GM12878 (cell line): ENCODE data around the gene SCTR. TPM values are rescaled to one million over a fixed set of nuclear protein-coding genes. Genes with fewer than 3 reads are reported as not detected.

Source experiments
- ATAC-seq: fragments of 200-7000 bp; cut with Tn5 transposase; 3 replicates; pipeline ENCODE4 v1.9.1; 2020; ENCODE audit warnings: mild to moderate bottlenecking, moderate library complexity
- BruUV-seq: library from RNA; stranded (reverse); fragments of 400-500 nt; replicated peaks from 2 replicates; lab custom pipeline; 2021; lab: Mats Ljungman, UMichigan
- CTCF ChIA-PET: fragments of 300-600 bp; sonication (Branson Sonifier 250); formaldehyde crosslinking; extraction: SDS; loops from one replicate; lab custom pipeline; 2021; ENCODE audit warnings: inconsistent platforms; lab: Yijun Ruan, JAX
- POLR2A ChIA-PET: fragments of 350-600 bp; formaldehyde crosslinking; extraction: SDS; loops from one replicate; lab custom pipeline; 2021; ENCODE audit warnings: inconsistent platforms; lab: Charles Lee
- RAD21 ChIA-PET: fragments of 300-600 bp; sonication (Branson Sonifier 250); formaldehyde crosslinking; loops from one replicate; lab custom pipeline; 2023; ENCODE audit warnings: antibody characterized with exemption; ENCODE audit not compliant: unreplicated experiment; lab: Charles Lee
- SMC1A ChIA-PET: fragments of 300-600 bp; sonication (Branson Sonifier 250); formaldehyde crosslinking; loops from one replicate; lab custom pipeline; 2023; ENCODE audit not compliant: unreplicated experiment, uncharacterized antibody; lab: Charles Lee
- DNase-seq: peaks from one replicate; pipeline ENCODE4 v3.0.0-alpha.2; 2011; ENCODE audit warnings: low read depth, low spot score
- FAIRE-seq: peaks from 3 replicates; lab custom pipeline; 2011; peaks lifted over from hg19 to GRCh38; lab: Jason Lieb, UNC
- H2AFZ ChIP-seq: 2 replicates; pipeline ENCODE4 v1.6.0; 2011; ENCODE audit warnings: low read depth, low read length, control low read depth; ENCODE audit not compliant: control insufficient read depth
- H3K27ac ChIP-seq: 2 replicates; pipeline ENCODE4 v1.5.1; 2011; ENCODE audit warnings: control low read depth; ENCODE audit not compliant: control insufficient read depth, insufficient read depth
- H3K27me3 ChIP-seq, 2 experiments: replicated peaks in 1 of 2; 2 replicates each; pipeline versions ENCODE4 v1.6.0 to v1.6.1; 2011; ENCODE audit warnings: low read length in 1 of 2; ENCODE audit not compliant: control insufficient read depth in 2 of 2, insufficient read depth in 2 of 2
- H3K36me3 ChIP-seq, 2 experiments: 2 replicates each; pipeline ENCODE4 v1.5.1; 2011; ENCODE audit warnings: low read length in 1 of 2; ENCODE audit not compliant: control insufficient read depth in 2 of 2, insufficient read depth in 2 of 2
- H3K4me1 ChIP-seq: 2 replicates; pipeline ENCODE4 v1.6.1; 2011; ENCODE audit warnings: mild to moderate bottlenecking, low read length, moderate library complexity, mixed read lengths; ENCODE audit not compliant: control insufficient read depth, insufficient read depth
- H3K4me2 ChIP-seq: 2 replicates; pipeline ENCODE4 v1.6.0; 2011; ENCODE audit warnings: control low read depth; ENCODE audit not compliant: control insufficient read depth, insufficient read depth
- H3K4me3 ChIP-seq: fragments of 200-600 bp; sonication (generic); 2 replicates; pipeline ENCODE4 v1.5.1; 2016
- H3K79me2 ChIP-seq: 2 replicates; pipeline ENCODE4 v1.6.0; 2011; ENCODE audit warnings: low read length; ENCODE audit not compliant: control insufficient read depth, insufficient read depth
- H3K9ac ChIP-seq: 2 replicates; pipeline ENCODE4 v1.8.0; 2011; ENCODE audit warnings: low read length, control low read depth, mixed read lengths; ENCODE audit not compliant: control insufficient read depth, insufficient read depth
- H3K9me3 ChIP-seq: replicated peaks from 3 replicates; pipeline ENCODE4 v1.5.1; 2011; ENCODE audit warnings: mild to moderate bottlenecking, low read length; ENCODE audit not compliant: control insufficient read depth, insufficient read depth
- H4K20me1 ChIP-seq: 2 replicates; pipeline ENCODE4 v1.6.0; 2011; ENCODE audit not compliant: control insufficient read depth, insufficient read depth
- HDAC2 ChIP-seq: fragments of 200-600 bp; sonication (generic); IDR thresholded peaks from 2 replicates; pipeline ENCODE4 v1.6.1; 2017
- IKZF1 ChIP-seq: fragments of 450-650 bp; conservative IDR thresholded peaks from 2 replicates; pipeline ENCODE4 v1.6.1; 2017; ENCODE audit warnings: antibody characterized with exemption, mild to moderate bottlenecking
- KAT2A ChIP-seq: conservative IDR thresholded peaks from 2 replicates; pipeline ENCODE4 v1.6.1; 2011; ENCODE audit warnings: low read depth, low read length; ENCODE audit not compliant: control insufficient read depth
- KDM1A ChIP-seq: fragments of 200-600 bp; sonication (generic); IDR thresholded peaks from 2 replicates; pipeline ENCODE4 v1.6.1; 2016; ENCODE audit warnings: borderline replicate concordance
- NBN ChIP-seq: fragments of 450-650 bp; IDR thresholded peaks from 2 replicates; pipeline ENCODE4 v1.6.1; 2016
- POU2F2 ChIP-seq: IDR thresholded peaks from 3 replicates; pipeline ENCODE4 v1.6.1; 2011; ENCODE audit warnings: low read depth, mild to moderate bottlenecking, low read length, borderline replicate concordance
- RELB ChIP-seq: fragments of 450-650 bp; IDR thresholded peaks from 2 replicates; pipeline ENCODE4 v1.6.1; 2017; ENCODE audit warnings: low read depth, mild to moderate bottlenecking, moderate library complexity
- RUNX3 ChIP-seq: IDR thresholded peaks from 2 replicates; pipeline ENCODE4 v1.6.1; 2012; ENCODE audit warnings: low read length, inconsistent platforms
- TAF1 ChIP-seq: IDR thresholded peaks from 2 replicates; pipeline ENCODE4 v1.6.1; 2011; ENCODE audit warnings: mild to moderate bottlenecking, low read depth, low read length, borderline replicate concordance
- USF2 ChIP-seq: IDR thresholded peaks from 2 replicates; pipeline ENCODE4 v1.6.1; 2011; ENCODE audit warnings: low read depth, low read length, improper control_type of control experiment, borderline replicate concordance
- ZBED1 ChIP-seq: IDR thresholded peaks from 2 replicates; pipeline ENCODE4 v1.6.1; 2016; ENCODE audit warnings: borderline replicate concordance
- ZNF622 ChIP-seq: fragments of 450-650 bp; IDR thresholded peaks from 2 replicates; pipeline ENCODE4 v1.6.1; 2017; ENCODE audit warnings: mild to moderate bottlenecking, inconsistent platforms
- ZZZ3 ChIP-seq: IDR thresholded peaks from 2 replicates; pipeline ENCODE4 v1.6.1; 2011; ENCODE audit warnings: low read depth; ENCODE audit not compliant: control insufficient read depth, insufficient read length
- WGBS: methylation state at CpG from one replicate; pipeline ENCODE4 v1.1.6; 2016; ENCODE audit warnings: low lambda C conversion rate; ENCODE audit not compliant: insufficient replicate concordance, insufficient coverage; ENCODE audit errors: missing lambda C conversion rate; 5-methylcytosine and 5-hydroxymethylcytosine counted together
- in situ Hi-C: fragments of 300-500 bp; cut with MboI; formaldehyde crosslinking; loops from 9 replicates; pipeline ENCODE4 v1.14.3; 2018; ENCODE audit warnings: mixed read lengths
- intact Hi-C: fragments of 100-400 bp; cut with micrococcal nuclease; formaldehyde crosslinking; loops from one replicate; pipeline ENCODE4 v1.14.2; 2022; ENCODE audit not compliant: unreplicated experiment
- polyA plus RNA-seq, 11 experiments: library from polyadenylated mRNA; depleted of rRNA in 4 of 11; unstranded in 6 of 11; stranded (reverse) in 5 of 11; fragments of >200 nt; fragmentation: Nextera tagmentation in 4 of 11; fragmentation: Illumina TruSeq in 1 of 11; extraction: Ambion mirVana in 4 of 11; extraction: Trizol in 1 of 11; gene quantifications; 1 replicate in 1 of 11; 2 replicates in 10 of 11; pipeline versions ENCODE4 v1.2.1 to v1.2.3, GENCODE V29; 2011 to 2016; ENCODE audit warnings: inconsistent platforms in 2 of 11, missing spikeins in 2 of 11, low read depth in 1 of 11
- total RNA-seq, 4 experiments: library from RNA; depleted of rRNA in 3 of 4; stranded (reverse); fragments of >200 nt in 3 of 4; fragmentation: Illumina TruSeq in 1 of 4; extraction: Trizol in 1 of 4; gene quantifications; 2 replicates each; pipeline versions ENCODE4 v1.2.1 to v1.2.3, GENCODE V29; 2013 to 2021

SCTR gene
- total and polyA plus RNA-seq, 10 of the 15 experiments (the other 5 are each of a cell fraction or from before 2014, with no cell fraction given) = 0.26 TPM; not detected in 9

- TF ChIP-seq USF2 (no peak), KAT2A (no peak), ZZZ3 (no peak), HDAC2 (no peak), RELB (no peak), KDM1A (no peak), NBN (no peak)
Observed at GRCh38 chr2:119478188-119478977, 45.9 kb downstream of the SCTR start (continued).

- intact Hi-C loops (loop anchor here (5.0 kb wide), 2 partner anchors 165 to 595 kb away; no protein-coding TSS in a partner anchor), in situ Hi-C loops (no loop called here)
- H2AFZ ChIP-seq = no peak overlapping the region
- H3K4me1 ChIP-seq = no peaks in the 10 kb centered on the region
- FAIRE-seq (no peak), ATAC-seq (no peak), DNase-seq (no peak)
- ChIA-PET POLR2A (no interaction called here), CTCF (interaction anchor here (0.6 to 9.2 kb wide), 32 partner anchors 9 to 595 kb away, joined by 3 to 187 read pairs (median 4); no protein-coding TSS in a partner anchor), RAD21 (interaction anchor here (0.8 to 5.2 kb wide), 9 partner anchors 11 to 296 kb away, joined by 3 to 75 read pairs (median 6); no protein-coding TSS in a partner anchor), SMC1A (interaction anchor here (0.9 to 7.8 kb wide), 11 partner anchors 11 to 213 kb away, joined by 3 to 62 read pairs (median 6); no protein-coding TSS in a partner anchor)
- H3K9me3 ChIP-seq = no peaks in the 10 kb centered on the region
- TF ChIP-seq ZNF622 (no peak), KAT2A (no peak), ZBED1 (no peak), TAF1 (no peak), POU2F2 (no peak), USF2 (no peak), RUNX3 (no peak), IKZF1 (no peak)
- H4K20me1 ChIP-seq = no peaks in the 10 kb centered on the region
- no peak overlapping the region for H3K27ac ChIP-seq
- no peaks in the 10 kb centered on the region for H3K27me3 ChIP-seq
- H3K79me2 ChIP-seq = no peaks in the 10 kb centered on the region
- no TSS peak for BruUV-seq
- no peak overlapping the region for H3K4me2 ChIP-seq
- H3K4me3 ChIP-seq = no peak overlapping the region
- WGBS = 26% methylated on average over 9 of the region's 9 CpGs
- no peaks in the 10 kb centered on the region for H3K36me3 ChIP-seq
- H3K9ac ChIP-seq = no peak overlapping the region
Observed at GRCh38 chr2:119477113-119477505, 47.2 kb downstream of the SCTR start.
